ENCODE data around the gene ROR1. TPM values are rescaled to one million over a fixed set of nuclear protein-coding genes. Genes with fewer than 3 reads are reported as not detected.

ROR1 gene
- total and polyA plus RNA-seq, 10 of the 15 experiments (the other 5 are each of a cell fraction or from before 2014, with no cell fraction given) = 0.02 to 0.08 (median 0.05) TPM; not detected in 6

DNA sequence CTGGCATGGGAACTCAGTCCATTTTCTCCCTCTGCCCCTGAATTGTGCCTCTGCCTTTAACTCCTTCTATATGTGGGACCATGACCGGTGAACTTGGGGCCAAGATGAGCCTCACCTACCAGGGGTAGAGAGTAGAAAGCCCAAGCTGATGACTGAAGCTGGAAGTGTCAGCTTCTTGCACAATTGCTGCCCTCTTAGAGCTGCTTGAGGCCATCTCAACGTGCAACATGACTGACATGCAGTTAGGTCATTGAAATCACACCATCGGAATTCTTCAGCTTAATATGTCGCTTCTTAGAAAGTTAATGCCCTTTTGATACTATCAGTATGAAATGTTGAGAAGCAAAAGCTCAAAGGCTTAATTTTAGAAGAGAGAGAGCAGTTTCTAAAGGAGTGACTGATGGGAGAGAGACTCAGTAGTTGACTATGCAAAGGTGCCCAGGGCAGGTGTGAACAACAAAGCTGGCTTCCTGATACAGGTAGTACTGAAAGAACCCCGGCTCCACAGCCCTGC lies 340.3 kb downstream of the ROR1 start (continued):
- TF ChIP-seq, protein P1, sequence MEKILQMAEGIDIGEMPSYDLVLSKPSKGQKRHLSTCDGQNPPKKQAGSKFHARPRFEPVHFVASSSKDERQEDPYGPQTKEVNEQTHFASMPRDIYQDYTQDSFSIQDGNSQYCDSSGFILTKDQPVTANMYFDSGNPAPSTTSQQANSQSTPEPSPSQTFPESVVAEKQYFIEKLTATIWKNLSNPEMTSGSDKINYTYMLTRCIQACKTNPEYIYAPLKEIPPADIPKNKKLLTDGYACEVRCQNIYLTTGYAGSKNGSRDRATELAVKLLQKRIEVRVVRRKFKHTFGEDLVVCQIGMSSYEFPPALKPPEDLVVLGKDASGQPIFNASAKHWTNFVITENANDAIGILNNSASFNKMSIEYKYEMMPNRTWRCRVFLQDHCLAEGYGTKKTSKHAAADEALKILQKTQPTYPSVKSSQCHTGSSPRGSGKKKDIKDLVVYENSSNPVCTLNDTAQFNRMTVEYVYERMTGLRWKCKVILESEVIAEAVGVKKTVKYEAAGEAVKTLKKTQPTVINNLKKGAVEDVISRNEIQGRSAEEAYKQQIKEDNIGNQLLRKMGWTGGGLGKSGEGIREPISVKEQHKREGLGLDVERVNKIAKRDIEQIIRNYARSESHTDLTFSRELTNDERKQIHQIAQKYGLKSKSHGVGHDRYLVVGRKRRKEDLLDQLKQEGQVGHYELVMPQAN (conservative IDR thresholded peaks at IDR 0.05) = no peak
- TF ChIP-seq, protein P2, sequence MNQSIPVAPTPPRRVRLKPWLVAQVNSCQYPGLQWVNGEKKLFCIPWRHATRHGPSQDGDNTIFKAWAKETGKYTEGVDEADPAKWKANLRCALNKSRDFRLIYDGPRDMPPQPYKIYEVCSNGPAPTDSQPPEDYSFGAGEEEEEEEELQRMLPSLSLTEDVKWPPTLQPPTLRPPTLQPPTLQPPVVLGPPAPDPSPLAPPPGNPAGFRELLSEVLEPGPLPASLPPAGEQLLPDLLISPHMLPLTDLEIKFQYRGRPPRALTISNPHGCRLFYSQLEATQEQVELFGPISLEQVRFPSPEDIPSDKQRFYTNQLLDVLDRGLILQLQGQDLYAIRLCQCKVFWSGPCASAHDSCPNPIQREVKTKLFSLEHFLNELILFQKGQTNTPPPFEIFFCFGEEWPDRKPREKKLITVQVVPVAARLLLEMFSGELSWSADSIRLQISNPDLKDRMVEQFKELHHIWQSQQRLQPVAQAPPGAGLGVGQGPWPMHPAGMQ (IDR thresholded peaks at IDR 0.05; ENCODE audit: borderline replicate concordance) = no peak
- TF ChIP-seq MEF2A (IDR thresholded peaks at IDR 0.05; ENCODE audit: insufficient read depth, low read depth, low read length) (no peak), SIX5 (IDR thresholded peaks at IDR 0.05; ENCODE audit: low read depth, low read length, severe bottlenecking) (no peak), IKZF2 (IDR thresholded peaks at IDR 0.05) (no peak), ZNF217 (IDR thresholded peaks at IDR 0.05) (no peak), FOXM1 (IDR thresholded peaks at IDR 0.05; ENCODE audit: low read depth, low read length) (no peak), CHD2 (IDR thresholded peaks at IDR 0.05; ENCODE audit: borderline replicate concordance, low read depth, low read length) (no peak), TCF7 (IDR thresholded peaks at IDR 0.05; ENCODE audit: borderline replicate concordance) (no peak), NR2C2 (IDR thresholded peaks at IDR 0.05; ENCODE audit: borderline replicate concordance, control insufficient read depth, insufficient read length, low read depth) (no peak)
